ENCODE results near the gene LATS2. TPM values are rescaled to one million over a fixed set of nuclear protein-coding genes. Genes with fewer than 3 reads are reported as not detected.

Gene LATS2
- total RNA-seq, 1 donor from 2014 or later, result 24.6 TPM

GRCh38 chr13:20994441-20994821, 67.0 kb downstream of the LATS2 start:
- no peak for DNase-seq (ENCODE audit: low spot score)

- no peak for DNase-seq (ENCODE audit: low spot score)
Measured at GRCh38 chr13:20993661-20994440, 67.5 kb downstream of the LATS2 start.

DNA sequence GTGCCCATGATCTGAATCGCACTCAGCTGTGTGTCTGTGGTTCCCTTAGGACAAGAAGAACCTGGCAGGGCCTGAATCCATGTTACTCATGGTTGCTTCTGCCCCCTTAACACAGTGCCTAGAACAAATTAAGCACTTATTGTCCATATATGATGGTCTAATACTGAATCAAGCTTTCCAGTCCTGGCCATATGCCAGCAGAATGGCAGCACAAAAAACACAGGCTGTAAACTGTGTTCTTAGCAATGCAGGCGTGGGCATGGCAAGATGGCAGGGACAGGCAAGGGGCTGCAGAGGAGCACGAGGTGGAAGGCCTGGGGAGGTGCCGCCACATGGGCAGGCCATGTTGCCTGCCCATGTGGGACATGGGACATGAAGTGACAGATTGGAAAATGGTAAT, 68.2 kb downstream of the LATS2 start:
- no peak for DNase-seq (ENCODE audit: low spot score)

GRCh38 chr13:20991741-20992520, 69.5 kb downstream of the LATS2 start:
- no peak for DNase-seq (ENCODE audit: low spot score)

- no peak for DNase-seq (ENCODE audit: low spot score)
Measured at GRCh38 chr13:20990910-20991525, 70.4 kb downstream of the LATS2 start.

DNA sequence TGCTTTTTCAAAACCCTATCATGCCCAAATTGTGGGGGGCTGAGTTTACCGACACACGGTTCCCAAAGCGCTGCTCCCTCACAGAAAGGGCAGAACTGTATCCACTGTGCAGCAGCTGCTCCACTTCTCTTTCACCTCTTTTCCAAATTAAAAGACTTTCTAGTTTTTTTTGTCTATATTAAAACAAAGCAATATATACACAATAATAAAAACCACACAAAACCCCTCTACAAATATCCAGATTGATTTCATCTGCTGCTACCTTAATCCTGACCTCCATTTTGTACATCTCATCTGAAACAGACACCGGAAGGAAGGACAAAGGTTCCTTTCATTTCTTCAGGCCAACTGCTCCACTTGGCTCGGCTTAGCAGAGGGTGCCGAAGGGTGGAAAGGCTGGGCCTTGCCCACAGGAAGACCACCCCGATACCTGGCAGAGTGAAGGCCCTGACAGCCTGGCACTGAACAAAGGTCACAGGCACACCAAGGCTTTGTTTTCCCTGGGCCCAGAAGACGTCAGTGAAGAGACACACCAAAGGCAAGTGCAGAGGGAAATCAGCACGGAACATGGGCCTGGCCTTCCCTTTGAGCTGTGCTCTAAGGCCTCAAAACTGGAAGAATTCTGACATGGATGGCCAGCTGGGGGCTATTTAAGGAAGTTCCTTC, 71.6 kb downstream of the LATS2 start:
- no peak for DNase-seq (ENCODE audit: low spot score)

DNA sequence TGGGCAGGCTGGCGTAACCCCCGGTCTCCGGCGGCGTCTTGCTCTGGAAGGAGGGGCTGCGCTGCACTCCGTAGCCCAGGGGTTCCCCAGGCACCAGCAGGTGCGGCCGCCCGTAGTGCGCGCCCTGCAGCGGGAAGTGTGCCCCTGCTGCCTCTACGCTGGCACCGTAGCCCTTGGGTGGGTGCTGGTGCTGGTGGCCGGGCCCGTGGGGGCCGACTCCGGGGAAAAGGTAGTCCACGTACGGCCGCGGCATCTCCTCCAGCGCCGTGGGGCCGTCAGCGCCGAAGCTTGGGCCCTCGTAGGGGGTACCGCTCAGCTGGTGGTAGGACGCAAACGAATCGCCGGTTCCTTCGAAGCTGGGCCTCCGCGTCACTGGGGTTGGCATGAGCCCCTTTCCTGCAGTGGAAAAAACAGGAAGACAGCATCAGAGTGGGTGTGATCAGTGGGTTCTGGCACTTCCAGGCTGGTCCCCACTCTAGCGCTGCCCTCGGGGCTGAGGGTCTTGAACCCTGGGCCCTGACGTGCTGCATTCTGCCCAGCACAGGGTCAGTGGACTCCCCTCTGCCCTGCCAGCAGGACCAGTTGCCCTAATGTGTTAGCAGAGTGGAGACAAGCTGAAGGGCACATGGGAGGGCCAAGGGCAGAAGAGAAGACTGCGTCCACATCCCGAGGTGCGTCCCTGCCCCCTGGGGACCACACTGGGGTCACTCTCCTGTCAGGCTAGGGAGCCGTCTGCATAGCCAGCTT, 72.3 kb downstream of the LATS2 start:
- DNase-seq (ENCODE audit: low spot score), result no peak

DNA sequence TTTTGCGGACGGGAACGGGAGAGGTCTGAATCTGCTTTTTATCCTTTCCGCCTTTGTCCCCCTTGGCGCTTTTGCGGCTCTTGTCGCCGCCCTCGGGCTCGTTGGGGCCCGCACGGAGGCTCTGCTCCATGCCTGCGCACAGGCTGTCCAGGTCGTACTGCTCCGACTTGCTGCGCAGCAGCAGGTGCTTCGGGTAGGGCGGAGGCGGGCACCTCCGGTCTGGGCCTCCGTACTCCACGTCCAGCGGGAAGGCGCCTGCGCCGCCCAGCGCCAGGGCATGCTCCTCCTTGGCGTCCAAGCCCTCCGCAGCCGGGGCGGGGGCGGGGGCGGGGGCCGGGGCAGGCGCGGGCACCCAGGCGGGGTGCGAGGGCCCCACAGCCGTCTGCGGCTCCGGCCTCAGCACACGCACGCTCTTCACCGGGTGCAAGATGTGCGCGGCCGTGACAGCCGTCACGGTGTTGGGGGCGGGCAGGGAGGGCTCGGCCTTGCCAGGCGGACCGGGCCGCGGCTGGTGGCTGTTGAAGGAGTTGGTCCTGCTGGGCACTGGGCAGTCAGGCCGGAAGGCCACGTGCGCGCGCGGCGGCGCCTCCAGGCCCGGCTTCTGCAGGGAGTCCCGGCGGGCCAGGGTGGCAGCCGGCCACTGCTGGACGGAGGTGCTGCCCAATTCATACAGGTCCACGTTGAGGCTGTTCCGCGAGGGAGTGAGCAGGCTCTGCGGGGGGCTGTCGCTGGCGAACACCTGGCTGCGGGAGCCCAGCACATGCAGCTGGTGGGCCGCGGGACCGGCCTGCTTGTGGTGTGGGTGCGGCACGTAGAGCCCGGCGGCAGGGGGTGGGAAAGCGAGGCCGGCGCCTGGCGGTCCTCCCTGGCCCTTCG, 73.1 kb downstream of the LATS2 start:
- DNase-seq (ENCODE audit: low spot score), result no peak

GRCh38 chr13:20987599-20987998, 73.8 kb downstream of the LATS2 start:
- no peak for DNase-seq (ENCODE audit: low spot score)

GRCh38 chr13:20984879-20985278, 76.5 kb downstream of the LATS2 start:
- DNase-seq (ENCODE audit: low spot score), result no peak

DNA sequence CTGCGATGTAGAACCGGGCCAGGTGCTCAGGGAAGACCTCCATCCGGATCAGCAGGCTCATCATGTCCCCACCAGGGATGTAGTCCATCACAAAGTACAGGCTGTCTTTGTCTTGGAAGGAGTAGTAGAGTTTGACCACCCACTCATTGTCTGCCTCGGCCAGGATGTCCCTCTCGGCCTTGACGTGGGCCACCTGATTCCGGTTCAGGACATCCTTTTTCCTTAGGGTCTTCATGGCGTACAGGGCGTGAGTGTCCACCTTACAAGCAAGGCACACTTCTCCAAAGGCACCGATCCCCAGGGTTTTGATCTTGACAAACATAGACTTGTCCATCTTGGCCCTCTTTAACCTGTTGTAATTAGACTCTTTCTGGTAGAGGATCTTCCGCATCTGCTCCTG, 78.0 kb downstream of the LATS2 start:
- DNase-seq (ENCODE audit: low spot score), result no peak

- DNase-seq (ENCODE audit: low spot score), result no peak
Measured at GRCh38 chr13:20981370-20982095, 79.9 kb downstream of the LATS2 start.

DNA sequence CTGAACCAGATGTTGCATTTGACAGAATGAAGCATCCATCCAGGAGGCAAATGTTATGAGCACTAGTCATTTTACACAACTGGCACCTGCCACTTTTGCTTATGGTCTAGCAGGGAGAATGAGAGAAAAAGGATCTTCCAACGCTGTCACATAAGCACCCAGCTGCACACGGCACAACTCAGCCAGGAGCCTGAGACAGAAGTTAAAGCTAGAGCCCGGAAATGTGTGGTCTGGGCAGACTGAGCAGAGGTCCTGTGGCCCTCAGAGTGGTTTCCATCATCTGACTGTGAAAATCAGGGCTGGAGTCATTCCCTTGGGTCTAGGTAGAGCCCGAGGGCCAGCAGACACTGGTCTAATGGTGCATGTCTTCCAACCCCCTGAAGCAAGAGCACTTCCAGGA, 80.5 kb downstream of the LATS2 start:
- no peak for DNase-seq (ENCODE audit: low spot score)

- no peak for DNase-seq (ENCODE audit: low spot score)
Measured at GRCh38 chr13:20980430-20980829, 81.0 kb downstream of the LATS2 start.

- DNase-seq (ENCODE audit: low spot score), result no peak
Measured at GRCh38 chr13:20977394-20977793, 84.0 kb downstream of the LATS2 start.

DNA sequence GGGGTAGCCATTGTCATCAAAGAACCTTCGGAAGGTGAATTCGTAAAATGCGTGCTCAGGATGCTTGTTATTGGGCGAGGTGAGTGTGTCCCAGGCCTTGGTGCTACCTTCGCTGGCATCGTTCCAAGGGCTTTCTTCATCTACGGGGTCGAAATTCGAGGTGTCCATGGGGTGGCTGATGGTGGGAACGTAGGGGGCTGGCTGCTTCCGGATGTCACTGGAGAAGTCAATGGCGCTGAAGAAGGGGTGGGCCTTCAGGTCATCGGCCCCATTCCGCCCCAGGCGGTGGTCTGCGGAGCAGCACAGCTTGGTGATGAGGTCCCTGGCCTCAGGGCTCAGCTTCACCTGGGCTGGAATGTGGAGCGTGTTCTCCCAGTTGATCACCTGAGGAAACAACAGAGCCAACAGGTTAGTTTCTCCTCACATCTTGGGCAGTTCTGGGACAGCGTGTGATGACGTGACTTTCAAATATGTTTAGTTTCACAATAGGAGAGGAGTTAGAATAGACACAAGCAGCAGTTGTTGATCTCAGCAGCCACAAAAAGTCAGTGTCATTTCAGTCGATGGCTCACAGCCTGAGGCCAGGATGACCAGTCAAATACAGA, 86.3 kb downstream of the LATS2 start:
- no peak for DNase-seq (ENCODE audit: low spot score)

- DNase-seq (ENCODE audit: low spot score), result no peak
Measured at GRCh38 chr13:20973886-20974425, 87.4 kb downstream of the LATS2 start.

GRCh38 chr13:20972731-20973130, 88.7 kb downstream of the LATS2 start:
- no peak for DNase-seq (ENCODE audit: low spot score)

DNA sequence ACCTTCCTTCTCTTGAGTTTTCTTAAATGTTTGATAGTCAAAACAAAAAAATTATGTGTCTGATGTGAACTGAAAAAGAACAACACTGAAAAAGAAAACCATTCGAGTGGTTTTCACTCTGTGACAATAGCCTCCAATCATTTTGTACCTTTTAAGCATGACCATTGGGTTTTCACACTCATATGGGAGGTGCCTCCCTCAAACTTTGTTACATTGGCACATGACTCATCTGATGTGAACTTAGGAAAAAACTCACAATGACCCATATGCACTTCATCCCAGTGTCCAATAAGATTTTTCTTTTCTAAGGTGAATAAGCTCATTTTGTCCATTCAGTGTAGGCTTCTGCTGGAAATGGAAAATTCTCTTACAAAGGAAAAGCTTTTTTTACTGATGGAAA, 92.2 kb downstream of the LATS2 start:
- no peak for DNase-seq (ENCODE audit: low spot score)
